Measurements from ENCODE around the gene CAD. TPM values are rescaled to one million over a fixed set of nuclear protein-coding genes. Genes with fewer than 3 reads are reported as not detected.

The CAD gene
- polyA plus RNA-seq, 1 donor from 2014 or later = 14.2 TPM

GRCh38 chr2:27281442-27281841, 64.3 kb downstream of the CAD start:
- no peak overlapping the region for H3K27ac ChIP-seq (ENCODE audit: low read length)
- H3K4me2 ChIP-seq (ENCODE audit: low read length) = no peak overlapping the region
- TF ChIP-seq TAF1 (IDR thresholded peaks at IDR 0.05; ENCODE audit: low read depth) (no peak), MXI1 (conservative IDR thresholded peaks at IDR 0.05; ENCODE audit: poor library complexity, severe bottlenecking) (no peak), EZH2 (IDR thresholded peaks at IDR 0.05; ENCODE audit: borderline replicate concordance, insufficient read depth, low read length, poor library complexity, severe bottlenecking) (no peak), POLR2AphosphoS5 (IDR thresholded peaks at IDR 0.05) (no peak), RAD21 (conservative IDR thresholded peaks at IDR 0.05) (no peak), CTCF (IDR thresholded peaks at IDR 0.05; ENCODE audit: poor library complexity, severe bottlenecking) (no peak), SMC3 (conservative IDR thresholded peaks at IDR 0.05; ENCODE audit: poor library complexity) (no peak), REST (IDR thresholded peaks at IDR 0.05; ENCODE audit: borderline replicate concordance) (no peak), EP300 (conservative IDR thresholded peaks at IDR 0.05; ENCODE audit: poor library complexity, severe bottlenecking) (no peak)

GRCh38 chr2:27281855-27282559, 64.8 kb downstream of the CAD start, which contains the start of gene TRIM54:
Gene TRIM54, plus strand, starts transcription at chr2:27282429. Its CDS starts 303 bp downstream, at chr2:27282732.
- Histone ChIP-seq H4K20me1 (ENCODE audit: insufficient read depth) (no peaks in the 10 kb centered on the region), H3K27me3 (ENCODE audit: insufficient read depth, low read depth, low read length) (no peaks in the 10 kb centered on the region), H3K9ac (ENCODE audit: low read length) (no peak within 1 kb of the TSS), H3K9me2 (ENCODE audit: insufficient read depth, low read length) (no peaks in the 10 kb centered on the region), H3K36me3 (ENCODE audit: insufficient read depth, low read length) (no peaks in the 10 kb centered on the region), H3K9me3 (ENCODE audit: low read length) (no peaks in the 10 kb centered on the region), H3K4me2 (ENCODE audit: low read length) (no peak within 1 kb of the TSS), H3K4me3 (ENCODE audit: low read length) (no peak within 1 kb of the TSS), H3F3A (ENCODE audit: insufficient read depth, low read length, poor library complexity, severe bottlenecking) (no peaks in the 10 kb centered on the region), H3K27ac (ENCODE audit: low read length) (no peak within 1 kb of the TSS), H3K79me2 (replicated peaks; ENCODE audit: insufficient read depth, low read length) (no peaks in the 10 kb centered on the region), H2AFZ (ENCODE audit: low read depth, low read length) (no peak within 1 kb of the TSS)
- TF ChIP-seq EP300 (conservative IDR thresholded peaks at IDR 0.05; ENCODE audit: poor library complexity, severe bottlenecking) (no peak), RAD21 (conservative IDR thresholded peaks at IDR 0.05) (no peak), EZH2 (IDR thresholded peaks at IDR 0.05; ENCODE audit: borderline replicate concordance, insufficient read depth, low read length, poor library complexity, severe bottlenecking) (no peak), REST (IDR thresholded peaks at IDR 0.05; ENCODE audit: borderline replicate concordance) (no peak), CTCF (IDR thresholded peaks at IDR 0.05; ENCODE audit: poor library complexity, severe bottlenecking) (no peak), MXI1 (conservative IDR thresholded peaks at IDR 0.05; ENCODE audit: poor library complexity, severe bottlenecking) (no peak), TAF1 (IDR thresholded peaks at IDR 0.05; ENCODE audit: low read depth) (no peak)

More at GRCh38 chr2:27281442-27281841, 64.3 kb downstream of the CAD start:
- Histone ChIP-seq H3F3A (ENCODE audit: insufficient read depth, low read length, poor library complexity, severe bottlenecking) (no peaks in the 10 kb centered on the region), H3K9me3 (ENCODE audit: low read length) (no peaks in the 10 kb centered on the region), H3K4me3 (ENCODE audit: low read length) (no peak overlapping the region), H2AFZ (ENCODE audit: low read depth, low read length) (no peak overlapping the region), H3K9me2 (ENCODE audit: insufficient read depth, low read length) (no peaks in the 10 kb centered on the region), H3K36me3 (ENCODE audit: insufficient read depth, low read length) (no peaks in the 10 kb centered on the region), H3K9ac (ENCODE audit: low read length) (no peak overlapping the region), H3K79me2 (replicated peaks; ENCODE audit: insufficient read depth, low read length) (no peaks in the 10 kb centered on the region), H4K20me1 (ENCODE audit: insufficient read depth) (no peaks in the 10 kb centered on the region), H3K27me3 (ENCODE audit: insufficient read depth, low read depth, low read length) (no peaks in the 10 kb centered on the region)

Measured in neural cell (in vitro differentiated cells).